Activated CD8-positive, alpha-beta T cell treated with anti-CD3 and anti-CD28 coated beads for 36 hours (primary cell): ENCODE measurements around the gene GBP2. TPM values are rescaled to one million over a fixed set of nuclear protein-coding genes. Genes with fewer than 3 reads are reported as not detected.

Source experiments
- ATAC-seq: fragments of 200-7000 bp; cut with Tn5 transposase; one replicate; pipeline ENCODE4 v1.10.0; 2021; ENCODE audit warnings: mild to moderate bottlenecking, moderate library complexity
- CTCF ChIA-PET: fragments of 350-600 bp; sonication (Branson Sonifier 250); formaldehyde crosslinking; loops from one replicate; lab custom pipeline; 2021; ENCODE audit warnings: antibody characterized with exemption; lab: Charles Lee
- POLR2A ChIA-PET: fragments of 350-600 bp; sonication (Branson Sonifier 250); formaldehyde crosslinking; loops from one replicate; lab custom pipeline; 2021; ENCODE audit warnings: antibody characterized with exemption; lab: Charles Lee
- DNase-seq: peaks from one replicate; pipeline ENCODE4 v3.0.0-alpha.2; 2020
- H3K27ac Mint-ChIP-seq: one replicate; pipeline ENCODE4 v1.8.0; 2021; ENCODE audit warnings: mild to moderate bottlenecking, mixed read lengths
- H3K27me3 Mint-ChIP-seq: one replicate; pipeline ENCODE4 v1.8.0; 2021; ENCODE audit warnings: mixed read lengths
- H3K36me3 Mint-ChIP-seq: one replicate; pipeline ENCODE4 v1.8.0; 2021; ENCODE audit warnings: low read depth, mixed read lengths
- H3K4me1 Mint-ChIP-seq: one replicate; pipeline ENCODE4 v1.8.0; 2021; ENCODE audit warnings: low read depth, mixed read lengths
- H3K4me3 Mint-ChIP-seq: one replicate; pipeline ENCODE4 v1.8.0; 2021; ENCODE audit warnings: mild to moderate bottlenecking, moderate library complexity, mixed read lengths
- H3K9me3 Mint-ChIP-seq: one replicate; pipeline ENCODE4 v1.8.0; 2021; ENCODE audit warnings: mixed read lengths
- intact Hi-C: fragments of 100-400 bp; cut with micrococcal nuclease; formaldehyde crosslinking; loops from one replicate; pipeline ENCODE4 v1.10.0; 2022
- total RNA-seq, 2 experiments: library from RNA; stranded (reverse); gene quantifications; one replicate each; pipeline ENCODE4 v1.2.3, GENCODE V29; 2021
- TF ChIP-seq, protein P1 (sequence below): fragments of 200-600 bp; IDR thresholded peaks from one replicate; pipeline ENCODE4 v1.8.0; 2022; ENCODE audit warnings: antibody characterized with exemption, mild to moderate bottlenecking

Gene GBP2
- total RNA-seq, 2 experiments from 2014 or later, result 181 to 189 TPM

DNA sequence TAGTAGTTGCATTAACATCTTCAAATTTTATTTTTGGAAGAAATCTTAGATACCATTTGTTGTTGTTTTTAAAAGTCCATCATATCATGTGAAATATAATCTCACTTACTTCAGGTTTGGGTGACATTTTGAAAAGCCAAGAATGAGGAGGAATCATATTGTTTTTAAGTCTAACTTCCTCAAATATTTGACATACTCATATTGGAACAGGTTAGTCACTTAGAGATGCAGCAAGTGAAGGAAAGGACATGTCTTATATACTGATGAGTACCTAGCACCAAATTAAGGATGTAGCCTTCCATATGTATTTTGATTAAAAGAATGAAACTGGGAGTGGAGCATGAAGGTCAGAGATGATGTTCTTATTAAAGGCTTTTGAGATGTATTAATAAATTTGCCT lies 23.9 kb downstream of the GBP2 start:
- Mint-ChIP-seq H3K36me3 (peaks cover 37% of the 10 kb centered on the region), H3K27ac (no peak overlapping the region), H3K27me3 (no peaks in the 10 kb centered on the region), H3K9me3 (peaks cover 12% of the 10 kb centered on the region), H3K4me1 (peaks cover 17% of the 10 kb centered on the region), H3K4me3 (no peak overlapping the region)
- ATAC-seq (no peak), DNase-seq (no peak)
- ChIA-PET CTCF (no interaction called here), POLR2A (interaction anchor here (1.0 kb wide), 1 partner anchor 10 kb away, joined by 3 read pairs; no protein-coding TSS in a partner anchor)
- TF ChIP-seq, protein P1, sequence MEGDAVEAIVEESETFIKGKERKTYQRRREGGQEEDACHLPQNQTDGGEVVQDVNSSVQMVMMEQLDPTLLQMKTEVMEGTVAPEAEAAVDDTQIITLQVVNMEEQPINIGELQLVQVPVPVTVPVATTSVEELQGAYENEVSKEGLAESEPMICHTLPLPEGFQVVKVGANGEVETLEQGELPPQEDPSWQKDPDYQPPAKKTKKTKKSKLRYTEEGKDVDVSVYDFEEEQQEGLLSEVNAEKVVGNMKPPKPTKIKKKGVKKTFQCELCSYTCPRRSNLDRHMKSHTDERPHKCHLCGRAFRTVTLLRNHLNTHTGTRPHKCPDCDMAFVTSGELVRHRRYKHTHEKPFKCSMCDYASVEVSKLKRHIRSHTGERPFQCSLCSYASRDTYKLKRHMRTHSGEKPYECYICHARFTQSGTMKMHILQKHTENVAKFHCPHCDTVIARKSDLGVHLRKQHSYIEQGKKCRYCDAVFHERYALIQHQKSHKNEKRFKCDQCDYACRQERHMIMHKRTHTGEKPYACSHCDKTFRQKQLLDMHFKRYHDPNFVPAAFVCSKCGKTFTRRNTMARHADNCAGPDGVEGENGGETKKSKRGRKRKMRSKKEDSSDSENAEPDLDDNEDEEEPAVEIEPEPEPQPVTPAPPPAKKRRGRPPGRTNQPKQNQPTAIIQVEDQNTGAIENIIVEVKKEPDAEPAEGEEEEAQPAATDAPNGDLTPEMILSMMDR, result no peak
- intact Hi-C loops, result no loop called here

DNA sequence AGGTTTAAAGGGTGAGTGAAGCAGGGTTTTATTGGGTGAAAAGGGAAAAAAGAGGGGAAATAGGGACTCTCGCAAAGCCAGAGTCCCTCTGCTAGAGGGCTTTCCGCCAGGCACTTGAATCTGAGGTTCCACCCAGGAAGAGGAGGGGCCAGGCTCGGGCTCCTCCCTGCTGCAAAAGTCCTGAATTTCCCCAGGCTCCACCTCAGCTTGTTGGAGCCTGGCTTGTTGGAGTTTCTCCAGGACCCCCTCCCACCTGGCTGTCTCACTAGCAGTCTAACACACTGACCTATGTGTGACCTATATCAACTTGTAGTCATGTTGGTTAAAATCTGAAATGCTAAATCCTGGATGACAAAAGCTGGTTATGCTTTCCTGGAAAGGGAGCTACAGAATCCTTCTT lies 25.5 kb downstream of the GBP2 start:
- Mint-ChIP-seq H3K27me3 (no peaks in the 10 kb centered on the region), H3K9me3 (peaks cover 16% of the 10 kb centered on the region), H3K27ac (no peak overlapping the region), H3K4me1 (peaks cover 13% of the 10 kb centered on the region), H3K36me3 (peaks cover 22% of the 10 kb centered on the region), H3K4me3 (no peak overlapping the region)
- DNase-seq, result no peak
- ChIA-PET CTCF (interaction anchor here (1.2 to 2.5 kb wide), 3 partner anchors 15 to 258 kb away, joined by 3 to 5 read pairs (median 3); no protein-coding TSS in a partner anchor), POLR2A (interaction anchor here (0.6 kb wide), 1 partner anchor 35 kb away, joined by 3 read pairs; no protein-coding TSS in a partner anchor)
- intact Hi-C loops, result no loop called here
- ATAC-seq, result no peak
- TF ChIP-seq, protein P1, result no peak

DNA sequence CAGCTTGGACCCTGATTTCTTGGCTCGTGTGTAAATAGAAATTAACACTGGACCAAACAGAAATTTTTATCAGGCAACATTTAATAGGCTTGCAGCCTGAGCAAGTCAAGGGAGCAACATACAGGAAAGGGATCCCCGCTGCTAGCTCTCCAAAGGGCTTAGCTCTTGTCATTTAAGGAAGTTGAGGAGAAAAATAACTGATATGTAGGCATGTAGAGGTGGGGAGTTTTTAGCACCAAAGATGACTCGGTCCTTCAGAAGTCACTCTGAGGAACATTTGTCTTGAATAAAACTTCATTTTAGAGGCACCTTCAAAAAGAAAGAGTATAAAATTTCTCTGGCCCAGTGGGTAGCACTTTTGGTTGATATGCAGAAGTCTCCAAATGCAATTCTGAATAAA lies 27.1 kb downstream of the GBP2 start:
- Mint-ChIP-seq H3K27me3 (no peaks in the 10 kb centered on the region), H3K4me3 (no peak overlapping the region), H3K36me3 (peaks cover 6% of the 10 kb centered on the region), H3K4me1 (peaks cover 6% of the 10 kb centered on the region), H3K27ac (no peak overlapping the region), H3K9me3 (peaks cover 14% of the 10 kb centered on the region)
- ChIA-PET POLR2A (interaction anchor here (1.1 kb wide), 1 partner anchor 21 kb away, joined by 3 read pairs; no protein-coding TSS in a partner anchor), CTCF (interaction anchor here (1.4 to 2.5 kb wide), 2 partner anchors 13 to 16 kb away, joined by 3 to 5 read pairs; no protein-coding TSS in a partner anchor)
- DNase-seq (no peak), ATAC-seq (no peak)
- TF ChIP-seq, protein P1, result no peak
- intact Hi-C loops, result no loop called here

DNA sequence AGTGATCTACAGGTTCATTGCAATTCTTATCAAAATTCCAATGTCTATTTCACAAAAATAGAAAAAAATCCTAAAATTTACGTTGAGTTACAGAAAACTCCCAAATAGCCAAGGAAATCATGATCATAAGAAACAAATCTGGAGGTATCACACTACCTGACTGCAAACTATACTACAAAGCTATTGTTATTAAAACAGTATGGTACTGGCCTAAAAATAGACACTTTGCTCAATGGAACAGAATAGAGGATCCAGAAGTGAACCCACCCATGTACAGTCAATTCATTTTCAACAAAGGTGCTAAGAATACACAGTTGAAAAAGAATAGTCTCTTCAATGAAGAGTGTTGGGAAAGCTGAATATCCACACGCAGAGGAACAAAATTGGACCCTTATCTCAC lies 30.2 kb downstream of the GBP2 start:
- CTCF ChIA-PET, result no interaction called here
- no peak overlapping the region for H3K27ac Mint-ChIP-seq
- TF ChIP-seq, protein P1, result no peak
- DNase-seq, result no peak
- H3K4me1 Mint-ChIP-seq, result peaks cover 2% of the 10 kb centered on the region
- H3K4me3 Mint-ChIP-seq, result no peak overlapping the region
- POLR2A ChIA-PET, result no interaction called here
- peaks cover 2% of the 10 kb centered on the region for H3K36me3 Mint-ChIP-seq
- ATAC-seq, result no peak
- no peaks in the 10 kb centered on the region for H3K27me3 Mint-ChIP-seq
- intact Hi-C loops, result no loop called here
- peaks cover 10% of the 10 kb centered on the region for H3K9me3 Mint-ChIP-seq

DNA sequence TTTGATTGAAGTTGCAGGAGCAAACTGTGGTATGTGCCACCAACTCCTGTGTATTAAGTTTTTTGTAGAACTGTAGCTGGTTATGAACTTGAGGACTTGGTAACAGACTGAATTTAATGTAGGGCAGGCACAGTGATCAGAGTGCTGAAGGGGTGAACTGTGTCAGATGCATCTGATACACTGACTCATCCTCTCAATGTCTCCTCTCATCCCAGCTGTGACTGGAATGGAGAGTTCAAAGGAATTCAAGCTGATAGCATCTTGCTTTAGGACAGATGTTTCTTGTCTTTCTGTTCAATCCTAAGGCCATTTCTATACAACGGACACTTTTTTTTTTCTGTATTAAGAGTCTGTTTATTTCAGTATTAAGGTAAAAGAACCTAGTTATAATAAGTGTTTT lies 36.0 kb downstream of the GBP2 start:
- POLR2A ChIA-PET, result interaction anchor here (0.6 kb wide), 2 partner anchors 81 to 150 kb away, joined by 3 read pairs; no protein-coding TSS in a partner anchor
- intact Hi-C loops, result loop anchor here (5.0 kb wide), 1 partner anchor 267 kb away; no protein-coding TSS in a partner anchor
- Mint-ChIP-seq H3K36me3 (no peaks in the 10 kb centered on the region), H3K27me3 (no peaks in the 10 kb centered on the region), H3K4me3 (no peak overlapping the region), H3K4me1 (peaks cover 8% of the 10 kb centered on the region), H3K9me3 (no peaks in the 10 kb centered on the region), H3K27ac (no peak overlapping the region)
- DNase-seq (no peak), ATAC-seq (peak; percentile 42)
- CTCF ChIA-PET, result interaction anchor here (0.7 to 1.6 kb wide), 7 partner anchors 9 to 268 kb away, joined by 3 to 4 read pairs (median 3); no protein-coding TSS in a partner anchor
- TF ChIP-seq, protein P1, result no peak
